C4-2B (cell line): ENCODE results near the gene MOB2.

ENCODE experiments used
- H3K27ac ChIP-seq: fragments of 450-650 bp; 2 replicates; pipeline ENCODE4 v1.5.1; 2017
- ZFX ChIP-seq: fragments of 450-650 bp; IDR thresholded peaks from 2 replicates; pipeline ENCODE4 v1.6.1; 2017
- TF ChIP-seq, protein P1 (sequence below): fragments of 450-650 bp; conservative IDR thresholded peaks from 2 replicates; pipeline ENCODE4 v1.5.1; 2017; ENCODE audit warnings: mild to moderate bottlenecking

MOB2 gene

DNA sequence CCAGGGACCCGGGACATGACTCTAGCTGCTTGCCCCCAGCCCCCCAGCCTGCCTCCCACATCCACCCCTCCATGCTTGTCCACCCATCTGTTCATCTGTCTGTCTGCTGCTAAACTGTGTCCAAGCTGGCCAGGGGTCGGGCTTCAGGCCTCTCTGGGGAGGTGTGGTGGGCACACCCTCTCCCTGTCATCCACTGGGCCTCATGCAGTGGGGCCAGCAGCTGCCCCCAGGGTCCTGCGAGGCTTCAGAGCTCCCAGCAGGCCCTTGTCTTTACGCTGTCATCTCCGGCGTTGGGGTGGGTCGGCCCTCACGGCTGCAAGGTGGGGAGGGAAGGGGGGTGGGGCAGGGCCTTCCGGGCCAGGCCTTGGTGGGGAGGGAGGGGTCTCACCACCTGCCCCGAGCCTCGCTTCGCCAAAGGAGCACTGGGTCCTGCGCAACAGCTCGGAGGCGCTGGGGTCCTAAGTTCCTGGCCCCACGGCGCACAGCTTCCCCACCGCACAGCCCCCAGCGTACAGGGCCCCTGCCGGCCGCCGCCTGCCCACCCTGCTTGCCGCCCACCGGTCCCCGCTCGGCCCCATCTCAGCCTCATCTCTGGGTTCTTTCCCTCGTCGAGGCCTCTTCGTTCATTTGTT lies 26.7 kb downstream of the MOB2 start:
- no peak overlapping the region for H3K27ac ChIP-seq
- TF ChIP-seq ZFX = no peak
- TF ChIP-seq, protein P1, sequence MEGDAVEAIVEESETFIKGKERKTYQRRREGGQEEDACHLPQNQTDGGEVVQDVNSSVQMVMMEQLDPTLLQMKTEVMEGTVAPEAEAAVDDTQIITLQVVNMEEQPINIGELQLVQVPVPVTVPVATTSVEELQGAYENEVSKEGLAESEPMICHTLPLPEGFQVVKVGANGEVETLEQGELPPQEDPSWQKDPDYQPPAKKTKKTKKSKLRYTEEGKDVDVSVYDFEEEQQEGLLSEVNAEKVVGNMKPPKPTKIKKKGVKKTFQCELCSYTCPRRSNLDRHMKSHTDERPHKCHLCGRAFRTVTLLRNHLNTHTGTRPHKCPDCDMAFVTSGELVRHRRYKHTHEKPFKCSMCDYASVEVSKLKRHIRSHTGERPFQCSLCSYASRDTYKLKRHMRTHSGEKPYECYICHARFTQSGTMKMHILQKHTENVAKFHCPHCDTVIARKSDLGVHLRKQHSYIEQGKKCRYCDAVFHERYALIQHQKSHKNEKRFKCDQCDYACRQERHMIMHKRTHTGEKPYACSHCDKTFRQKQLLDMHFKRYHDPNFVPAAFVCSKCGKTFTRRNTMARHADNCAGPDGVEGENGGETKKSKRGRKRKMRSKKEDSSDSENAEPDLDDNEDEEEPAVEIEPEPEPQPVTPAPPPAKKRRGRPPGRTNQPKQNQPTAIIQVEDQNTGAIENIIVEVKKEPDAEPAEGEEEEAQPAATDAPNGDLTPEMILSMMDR = no peak

DNA sequence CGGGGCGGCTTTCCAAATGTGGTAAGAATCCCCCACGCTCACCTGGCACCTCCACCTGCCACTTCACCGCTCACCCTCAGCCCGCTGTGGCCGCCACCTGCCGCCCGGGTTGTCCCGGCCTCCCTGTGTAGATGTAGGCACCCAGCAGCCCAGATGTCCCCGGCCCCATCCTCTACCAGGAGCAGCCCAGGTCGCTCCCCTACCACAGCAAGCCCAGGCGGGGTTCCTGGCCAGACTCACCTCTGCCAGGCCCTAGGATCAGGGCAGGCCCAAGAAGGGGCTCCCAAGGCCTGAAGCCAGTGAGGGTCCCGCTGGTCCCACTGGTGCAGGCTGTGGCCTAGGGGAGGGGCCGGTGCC lies 27.4 kb downstream of the MOB2 start:
- H3K27ac ChIP-seq = no peak overlapping the region
- TF ChIP-seq ZFX = no peak
- TF ChIP-seq, protein P1 = no peak

DNA sequence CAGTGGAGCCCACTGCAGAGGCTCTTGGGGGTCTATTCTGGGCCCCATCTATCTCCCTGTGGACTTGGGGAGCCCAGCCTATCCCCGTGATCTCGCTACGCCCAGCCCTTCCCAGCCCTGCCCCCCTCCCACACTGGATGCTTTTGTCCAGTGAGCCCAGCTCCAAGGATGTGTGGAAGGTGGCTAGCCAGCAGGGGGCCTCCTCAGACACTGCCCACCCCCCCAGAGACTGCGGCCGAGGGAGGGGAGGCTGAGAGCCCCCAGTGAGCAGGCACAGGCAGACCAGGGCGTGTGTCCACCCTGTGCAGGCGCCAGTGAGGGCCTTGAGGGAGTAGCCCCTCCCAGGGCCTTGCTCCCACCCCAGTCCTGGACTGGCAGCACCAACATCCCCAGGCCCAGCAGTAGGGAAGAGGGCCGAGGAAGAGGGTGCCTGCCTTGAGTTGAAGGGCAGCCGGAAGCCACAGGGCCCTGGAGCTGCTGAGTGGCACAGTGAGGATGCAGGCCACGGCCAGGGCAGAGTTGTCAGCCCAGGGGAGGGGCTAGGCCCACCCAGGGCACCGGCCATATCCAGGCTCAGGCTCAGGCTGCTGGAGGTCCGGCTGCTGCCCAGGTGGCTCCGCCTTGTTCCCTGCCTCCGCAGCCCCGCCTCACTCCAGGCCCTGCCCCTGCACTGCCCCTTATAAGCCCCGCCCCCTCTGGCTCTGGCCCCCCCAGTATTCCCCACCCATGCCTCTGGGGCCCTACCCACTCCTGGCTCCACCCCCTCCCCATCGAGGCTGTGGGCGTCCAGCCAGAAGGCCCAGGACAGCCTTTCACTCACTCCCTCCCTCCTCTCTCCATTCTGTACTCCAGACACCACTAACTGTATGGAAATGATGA lies 28.0 kb downstream of the MOB2 start:
- TF ChIP-seq ZFX = no peak
- TF ChIP-seq, protein P1 = no peak; the same call in 1 of the 2 replicates
- H3K27ac ChIP-seq = no peak overlapping the region

DNA sequence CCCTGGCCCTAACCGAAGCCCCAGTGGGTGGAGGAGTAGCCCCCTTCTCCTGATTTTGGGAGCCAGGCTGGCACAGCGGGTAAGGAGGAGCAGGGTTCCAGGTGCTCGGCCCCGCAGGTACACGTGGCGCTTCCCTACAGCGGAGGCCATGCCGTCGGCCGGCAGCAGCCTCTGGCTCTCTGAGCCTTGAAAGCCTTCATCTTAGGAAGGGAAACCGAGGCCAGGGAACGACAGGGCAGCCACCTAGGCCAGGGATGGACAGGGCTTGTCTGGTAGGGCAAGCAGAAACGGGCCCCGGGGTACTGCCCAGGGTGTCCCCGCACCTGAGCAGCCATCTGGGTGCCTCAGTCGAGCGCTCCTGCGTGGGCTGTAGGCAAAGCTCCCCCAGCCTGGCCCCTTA lies 28.7 kb downstream of the MOB2 start:
- TF ChIP-seq, protein P1 = no peak
- TF ChIP-seq ZFX = no peak
- H3K27ac ChIP-seq = no peak overlapping the region

DNA sequence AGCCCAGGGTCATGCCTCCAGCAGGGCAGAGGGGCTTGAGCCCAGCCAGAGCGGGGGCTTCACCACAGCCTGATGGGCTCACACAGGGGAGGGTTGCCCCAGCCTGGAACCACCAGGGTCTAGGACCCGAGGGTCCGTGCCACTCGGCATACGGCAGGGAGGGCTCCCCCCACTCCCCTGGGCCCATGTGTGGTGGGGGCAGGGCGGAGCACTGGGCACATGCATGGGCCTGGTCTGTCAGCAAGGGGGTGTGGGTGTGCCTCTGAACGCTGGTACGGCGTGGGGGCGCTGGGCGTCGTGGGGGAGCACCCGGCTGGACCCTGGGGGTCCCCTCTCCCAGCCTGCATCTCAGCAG lies 29.3 kb downstream of the MOB2 start:
- no peak overlapping the region for H3K27ac ChIP-seq
- TF ChIP-seq, protein P1 = no peak
- no peak for TF ChIP-seq ZFX

DNA sequence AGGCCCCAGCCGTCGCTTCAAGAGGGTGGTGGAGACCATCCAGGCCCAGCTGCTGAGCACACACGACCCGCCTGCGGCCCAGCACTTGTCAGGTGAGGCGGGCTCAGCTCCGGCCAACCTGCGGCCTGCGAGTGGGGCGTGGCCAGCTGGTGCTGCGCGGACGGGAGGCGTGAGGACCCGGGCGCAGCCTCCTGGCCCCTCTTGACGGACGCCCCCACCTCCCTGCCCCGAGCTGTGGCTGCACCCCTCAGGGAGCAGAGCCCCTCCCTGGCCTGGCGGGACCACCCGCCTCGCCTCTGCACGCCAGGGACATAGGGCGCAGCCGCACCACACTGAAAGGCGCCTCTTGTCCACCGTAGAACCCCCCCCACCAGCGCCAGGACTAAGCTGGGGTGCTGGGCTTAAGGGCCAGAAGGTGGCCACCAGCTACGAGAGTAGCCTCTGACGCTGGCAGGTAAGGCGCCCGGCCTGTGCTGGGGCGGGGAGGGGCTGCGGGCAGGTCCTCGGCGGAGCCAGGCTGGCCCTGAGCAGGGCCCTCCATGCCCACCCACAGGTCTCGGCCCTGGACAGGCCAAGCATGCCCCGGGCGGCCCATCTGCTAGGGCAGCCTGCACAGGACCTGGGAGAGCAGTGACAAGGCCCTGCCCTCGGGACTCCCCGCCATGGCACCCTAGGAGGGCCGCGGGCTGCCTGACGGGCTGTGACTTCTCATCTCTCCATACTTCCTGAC lies 29.8 kb downstream of the MOB2 start:
- TF ChIP-seq, protein P1 = no peak
- TF ChIP-seq ZFX = no peak

DNA sequence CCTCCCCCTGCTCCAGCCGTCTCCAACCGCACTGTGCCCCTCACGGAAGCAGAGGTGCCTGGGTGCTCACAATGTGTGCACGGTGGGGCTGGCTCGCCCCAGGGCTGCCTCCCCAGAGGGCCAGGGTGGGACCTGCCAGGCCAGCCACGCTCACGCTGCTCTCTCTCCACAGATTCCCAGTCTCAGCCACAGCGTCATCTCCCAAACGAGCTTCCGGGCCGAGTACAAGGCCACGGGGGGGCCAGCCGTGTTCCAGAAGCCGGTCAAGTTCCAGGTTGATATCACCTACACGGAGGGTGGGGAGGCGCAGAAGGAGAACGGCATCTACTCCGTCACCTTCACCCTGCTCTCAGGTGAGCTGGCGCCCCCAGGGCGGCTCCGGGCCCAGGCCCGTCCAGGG lies 30.4 kb downstream of the MOB2 start:
- H3K27ac ChIP-seq = no peak overlapping the region
- TF ChIP-seq, protein P1 = no peak
- TF ChIP-seq ZFX = no peak

More for the DNA sequence above, 29.8 kb downstream of the MOB2 start:
- no peak overlapping the region for H3K27ac ChIP-seq
